HepG2 (cell line): ENCODE measurements around the gene BIRC7. TPM values are rescaled to one million over a fixed set of nuclear protein-coding genes. Genes with fewer than 3 reads are reported as not detected.

Experiments
- ATAC-seq: fragments of 200-7000 bp; cut with Tn5 transposase; 3 replicates; pipeline ENCODE4 v1.9.1; 2020; ENCODE audit warnings: mild to moderate bottlenecking, moderate library complexity
- BruUV-seq: library from RNA; stranded (reverse); fragments of 400-500 nt; replicated peaks from 2 replicates; lab custom pipeline; 2021; lab: Mats Ljungman, UMichigan
- CTCF ChIA-PET: fragments of 300-600 bp; formaldehyde crosslinking; extraction: SDS; loops from one replicate; lab custom pipeline; 2021; ENCODE audit warnings: low total read pairs, inconsistent platforms, low intra/inter-chr PET ratio; lab: Yijun Ruan, JAX
- POLR2A ChIA-PET: fragments of 350-600 bp; sonication (Branson Sonifier 250); formaldehyde crosslinking; loops from one replicate; lab custom pipeline; 2020; ENCODE audit warnings: antibody characterized with exemption, inconsistent platforms; lab: Yijun Ruan, JAX
- DNase-seq: peaks from one replicate; pipeline ENCODE4 v3.0.0-alpha.2; 2015; ENCODE audit warnings: low spot score
- FAIRE-seq: peaks from 3 replicates; lab custom pipeline; 2011; peaks lifted over from hg19 to GRCh38; lab: Jason Lieb, UNC
- H2AFZ ChIP-seq: one replicate; pipeline ENCODE4 v1.6.1; 2011; ENCODE audit warnings: low read length, inconsistent platforms
- H3K27ac ChIP-seq: fragments of 300-600 bp; 3 replicates; pipeline ENCODE4 v1.8.0; 2011; ENCODE audit warnings: mixed run types, mild to moderate bottlenecking, mixed read lengths, low read length, inconsistent platforms; ENCODE audit not compliant: insufficient read depth; ENCODE audit errors: extremely low read length
- H3K27me3 ChIP-seq, 2 experiments: fragments of 200-600 bp in 1 of 2; 2 replicates in 1 of 2; 3 replicates in 1 of 2; pipeline versions ENCODE4 v1.6.0 to v1.8.0; 2011; ENCODE audit warnings: low read length in 2 of 2, mild to moderate bottlenecking in 2 of 2, moderate library complexity in 2 of 2, inconsistent platforms in 1 of 2; ENCODE audit not compliant: insufficient read depth in 2 of 2, control insufficient read depth in 1 of 2
- H3K36me3 ChIP-seq, 2 experiments: fragments of 200-600 bp in 1 of 2; replicated peaks in 1 of 2; 2 replicates in 1 of 2; 3 replicates in 1 of 2; pipeline versions ENCODE4 v1.5.1 to v1.8.0; 2011; ENCODE audit warnings: low read length in 2 of 2, inconsistent platforms in 1 of 2; ENCODE audit not compliant: insufficient read depth in 2 of 2, control insufficient read depth in 1 of 2
- H3K4me1 ChIP-seq: 2 replicates; pipeline ENCODE4 v1.5.1; 2012; ENCODE audit warnings: low read length, inconsistent platforms; ENCODE audit not compliant: insufficient read depth
- H3K4me2 ChIP-seq: 2 replicates; pipeline ENCODE4 v1.6.0; 2011; ENCODE audit warnings: low read depth, low read length, inconsistent platforms
- H3K4me3 ChIP-seq, 3 experiments: fragments of 200-600 bp in 1 of 3; sonication (generic), shearing (Covaris generic) in 1 of 3; replicated peaks in 1 of 3; 2 replicates each; pipeline ENCODE4 v1.5.1; 2011 to 2016; ENCODE audit warnings: low read length in 3 of 3, inconsistent platforms in 2 of 3, low read depth in 2 of 3, mild to moderate bottlenecking in 2 of 3, control low read depth in 1 of 3, mixed read lengths in 1 of 3; ENCODE audit not compliant: insufficient read depth in 1 of 3
- H3K79me2 ChIP-seq: one replicate; pipeline ENCODE4 v1.6.1; 2011; ENCODE audit warnings: low read length, inconsistent platforms; ENCODE audit not compliant: insufficient read depth
- H3K9ac ChIP-seq: 2 replicates; pipeline ENCODE4 v1.6.0; 2011; ENCODE audit warnings: mild to moderate bottlenecking, low read depth, low read length, inconsistent platforms; ENCODE audit not compliant: insufficient read depth
- H3K9me3 ChIP-seq: 2 replicates; pipeline ENCODE4 v1.5.1; 2012; ENCODE audit warnings: mild to moderate bottlenecking, low read length
- H4K20me1 ChIP-seq: 2 replicates; pipeline ENCODE4 v1.6.0; 2011; ENCODE audit warnings: inconsistent platforms, mild to moderate bottlenecking, low read length, moderate library complexity; ENCODE audit not compliant: insufficient read depth
- ARHGAP35 ChIP-seq: sonication (generic); formaldehyde crosslinking; IDR thresholded peaks from 2 replicates; pipeline ENCODE4 v1.9.0; 2022; ENCODE audit warnings: mild to moderate bottlenecking, inconsistent platforms, moderate library complexity, missing genetic modification reagents, borderline replicate concordance
- CREB1 ChIP-seq, 2 experiments: fragments of 450-650 bp in 1 of 2; IDR thresholded peaks; 2 replicates each; pipeline ENCODE4 v1.6.1; 2016 to 2017; ENCODE audit warnings: control low read depth in 1 of 2, mild to moderate bottlenecking in 1 of 2, missing compliant biosample characterization in 1 of 2, missing genetic modification characterization in 1 of 2
- GABPA ChIP-seq, 2 experiments: IDR thresholded peaks; 2 replicates each; pipeline ENCODE4 v1.6.1; 2011 to 2016; ENCODE audit warnings: low read depth in 2 of 2, low read length in 1 of 2, missing biosample characterization in 1 of 2, missing genetic modification characterization in 1 of 2
- HMGXB4 ChIP-seq, 2 experiments: sonication (generic) in 1 of 2; formaldehyde crosslinking in 1 of 2; IDR thresholded peaks; 2 replicates each; pipeline versions ENCODE4 v1.4.0 to v1.6.1; 2018 to 2020; ENCODE audit warnings: missing genetic modification reagents in 2 of 2, borderline replicate concordance in 1 of 2, low read depth in 1 of 2, mild to moderate bottlenecking in 1 of 2, missing biosample characterization in 1 of 2
- IRF2 ChIP-seq: IDR thresholded peaks from 2 replicates; pipeline ENCODE4 v1.6.1; 2018; ENCODE audit warnings: missing genetic modification reagents, missing compliant biosample characterization
- JUND ChIP-seq: sonication (generic); formaldehyde crosslinking; IDR thresholded peaks from 2 replicates; pipeline ENCODE4 v1.8.0; 2022; ENCODE audit warnings: mild to moderate bottlenecking, missing genetic modification reagents
- KMT2A ChIP-seq: sonication (generic); formaldehyde crosslinking; IDR thresholded peaks from 2 replicates; pipeline ENCODE4 v1.4.0; 2020; ENCODE audit warnings: missing genetic modification reagents
- MAX ChIP-seq: IDR thresholded peaks from 2 replicates; pipeline ENCODE4 v1.6.1; 2012; ENCODE audit warnings: inconsistent platforms
- MED13 ChIP-seq: sonication (generic); formaldehyde crosslinking; IDR thresholded peaks from 2 replicates; pipeline ENCODE4 v1.5.0; 2020; ENCODE audit warnings: missing genetic modification reagents
- MIER3 ChIP-seq: IDR thresholded peaks from 2 replicates; pipeline ENCODE4 v1.6.1; 2016; ENCODE audit warnings: missing compliant biosample characterization, borderline replicate concordance
- RELA ChIP-seq: sonication (generic); formaldehyde crosslinking; IDR thresholded peaks from 2 replicates; pipeline ENCODE4 v1.4.0; 2020; ENCODE audit warnings: missing genetic modification reagents
- REXO4 ChIP-seq: sonication (generic); formaldehyde crosslinking; IDR thresholded peaks from 2 replicates; pipeline ENCODE4 v1.8.0; 2022; ENCODE audit warnings: missing genetic modification reagents, mild to moderate bottlenecking, borderline replicate concordance
- SUZ12 ChIP-seq: fragments of 150-350 bp; IDR thresholded peaks from 2 replicates; pipeline ENCODE4 v1.6.1; 2014; ENCODE audit warnings: low read depth, low read length
- U2AF1 ChIP-seq: fragments of 200-400 bp; formaldehyde crosslinking; optimal IDR thresholded peaks from 2 replicates; pipeline ENCODE3; 2017; ENCODE audit warnings: mild to moderate bottlenecking, low read depth, low read length
- ZBTB21 ChIP-seq: sonication (generic); formaldehyde crosslinking; IDR thresholded peaks from 2 replicates; pipeline ENCODE4 v1.4.0; 2020; ENCODE audit warnings: missing genetic modification reagents
- ZKSCAN8 ChIP-seq: IDR thresholded peaks from 2 replicates; pipeline ENCODE4 v1.6.1; 2016; ENCODE audit warnings: borderline replicate concordance, missing genetic modification reagents, missing compliant biosample characterization
- ZNF225 ChIP-seq: sonication (generic); formaldehyde crosslinking; IDR thresholded peaks from 2 replicates; pipeline ENCODE4 v1.4.0; 2020; ENCODE audit warnings: mild to moderate bottlenecking, missing genetic modification reagents
- ZNF251 ChIP-seq: sonication (generic); formaldehyde crosslinking; IDR thresholded peaks from 2 replicates; pipeline ENCODE4 v1.9.0; 2021; ENCODE audit warnings: mild to moderate bottlenecking, missing genetic modification reagents
- ZNF562 ChIP-seq: sonication (generic); formaldehyde crosslinking; IDR thresholded peaks from 2 replicates; pipeline ENCODE4 v1.8.0; 2022; ENCODE audit warnings: missing genetic modification reagents, borderline replicate concordance
- ZNF703 ChIP-seq: sonication (generic); formaldehyde crosslinking; IDR thresholded peaks from 2 replicates; pipeline ENCODE4 v1.5.1; 2020; ENCODE audit warnings: missing genetic modification reagents, mild to moderate bottlenecking, moderate library complexity, borderline replicate concordance
- WGBS: methylation state at CpG from one replicate; pipeline ENCODE4 v1.1.6; 2017; ENCODE audit warnings: low lambda C conversion rate; 5-methylcytosine and 5-hydroxymethylcytosine counted together
- in situ Hi-C: cut with HindIII; loops from 2 replicates; pipeline ENCODE4 v1.10.0; 2017; ENCODE audit warnings: low pct_unique_long_range_greater_than_20kb; ENCODE audit not compliant: extremely low pct_ligation_motif_present
- intact Hi-C: fragments of 100-400 bp; cut with micrococcal nuclease; formaldehyde crosslinking; loops from one replicate; pipeline ENCODE4 v1.10.0; 2022; ENCODE audit not compliant: unreplicated experiment
- polyA plus RNA-seq, 8 experiments: library from polyadenylated mRNA; depleted of rRNA in 3 of 8; stranded (reverse) in 7 of 8; unstranded in 1 of 8; fragments of >200 nt; fragmentation: Illumina TruSeq in 4 of 8; extraction: Trizol in 4 of 8; gene quantifications; 2 replicates each; pipeline versions ENCODE4 v1.2.1 to v1.2.3, GENCODE V29; 2011 to 2016; ENCODE audit warnings: low read depth in 4 of 8, missing spikeins in 1 of 8, mixed read lengths in 1 of 8; ENCODE audit not compliant: insufficient read depth in 1 of 8
- total RNA-seq, 5 experiments: library from RNA; depleted of rRNA; stranded (reverse); fragments of >200 nt; fragmentation: Illumina TruSeq; extraction: Trizol; gene quantifications; 2 replicates each; pipeline ENCODE4 v1.2.3, GENCODE V29; 2016; ENCODE audit warnings: low read depth in 1 of 5
- TF ChIP-seq, protein P1 (sequence below): IDR thresholded peaks from 2 replicates; pipeline ENCODE4 v1.6.1; 2016; ENCODE audit warnings: low read depth, borderline replicate concordance

BIRC7 gene
- total and polyA plus RNA-seq, 2 of the 13 experiments (the other 11 are each of a cell fraction or from before 2014, with no cell fraction given) = 0.27 to 5.1 TPM

- TF ChIP-seq HMGXB4 (CRISPR knock-in tag; IDR thresholded peaks at IDR 0.05; ENCODE audit: borderline replicate concordance in 1 of 2, low read depth in 1 of 2) = 0 out of 4 replicates have a peak, but pooled peaks of 1 of the 2 experiments have one; percentile 27
- TF ChIP-seq CREB1 (IDR thresholded peaks at IDR 0.05) = peak; percentile 66
- TF ChIP-seq CREB1 (CRISPR knock-in tag; IDR thresholded peaks at IDR 0.05) = no peak
- peak; percentile 26; the same call in 1 of the 2 replicates for TF ChIP-seq MAX
- TF ChIP-seq MED13 (CRISPR knock-in tag) = no peak
- 0 out of 2 replicates have a peak, but pooled peaks have one; percentile 25 for TF ChIP-seq ZBTB21
Measured at GRCh38 chr20:63238514-63239125, 2.9 kb downstream of the BIRC7 start (continued).

GRCh38 chr20:63239431-63239830, 3.7 kb downstream of the BIRC7 start:
- H4K20me1 ChIP-seq = no peaks in the 10 kb centered on the region; the same call in 1 of the 2 replicates
- TF ChIP-seq U2AF1 (no peak), ZKSCAN8 (CRISPR knock-in tag) (no peak), REXO4 (CRISPR knock-in tag) (no peak), RELA (no peak), ZNF251 (CRISPR knock-in tag) (no peak), GABPA (IDR thresholded peaks at IDR 0.05; ENCODE audit: low read depth, low read length) (no peak), GABPA (CRISPR knock-in tag; IDR thresholded peaks at IDR 0.05; ENCODE audit: low read depth) (no peak), MIER3 (CRISPR knock-in tag) (no peak), ZNF562 (CRISPR knock-in tag) (no peak), IRF2 (CRISPR knock-in tag) (no peak), JUND (CRISPR knock-in tag) (no peak), ZNF703 (CRISPR knock-in tag) (no peak), ZNF225 (no peak), ARHGAP35 (no peak), KMT2A (CRISPR knock-in tag) (no peak), SUZ12 (no peak)
- TF ChIP-seq, protein P1, sequence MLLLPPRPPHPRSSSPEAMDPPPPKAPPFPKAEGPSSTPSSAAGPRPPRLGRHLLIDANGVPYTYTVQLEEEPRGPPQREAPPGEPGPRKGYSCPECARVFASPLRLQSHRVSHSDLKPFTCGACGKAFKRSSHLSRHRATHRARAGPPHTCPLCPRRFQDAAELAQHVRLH = no peak
- TF ChIP-seq, all 625 proteins: peak for 0
- Histone ChIP-seq H3K27me3 (peaks cover 17 to 71% of the 10 kb centered on the region in 2 experiments), H3K9ac (no peak overlapping the region), H3K27ac (no peak overlapping the region), H3K36me3 (no peaks in the 10 kb centered on the region), H3K79me2 (no peaks in the 10 kb centered on the region), H3K4me3 (no peak overlapping the region), H2AFZ (no peak overlapping the region), H3K9me3 (no peaks in the 10 kb centered on the region), H3K4me2 (no peak overlapping the region), H3K4me1 (peaks cover 41% of the 10 kb centered on the region)
- ChIA-PET POLR2A (no interaction called here), CTCF (no interaction called here)
- DNase-seq = no peak
- ATAC-seq = no peak
- 81% methylated on average over 30 of the region's 30 CpGs for WGBS
- no peak for FAIRE-seq
- no TSS peak for BruUV-seq
- in situ Hi-C loops (no loop called here), intact Hi-C loops (no loop called here)
